Prostate gland (tissue), 2 donors: ENCODE measurements around the gene TNIP2. TPM values are rescaled to one million over a fixed set of nuclear protein-coding genes. Genes with fewer than 3 reads are reported as not detected.

Experiments
- DNase-seq: peaks from one replicate; pipeline ENCODE4 v3.0.0-alpha.2; 2019; ENCODE audit warnings: low spot score
- H3K27ac ChIP-seq, 2 donors: fragments of 200-600 bp; sonication (generic); 2 replicates each; pipeline ENCODE4 v1.5.1; 2017 to 2019
- H3K27me3 ChIP-seq: fragments of 200-600 bp; sonication (generic); replicated peaks from 2 replicates; pipeline ENCODE4 v1.5.1; 2019; ENCODE audit not compliant: insufficient read depth
- H3K36me3 ChIP-seq, 2 donors: fragments of 200-600 bp; sonication (generic); 1 replicate in 1 of 2; 2 replicates in 1 of 2; pipeline versions ENCODE4 v1.5.1 to v1.8.1; 2017 to 2019
- H3K4me1 ChIP-seq: fragments of 200-600 bp; sonication (generic); replicated peaks from 2 replicates; pipeline ENCODE4 v1.5.1; 2019
- H3K4me3 ChIP-seq, 2 donors: fragments of 200-600 bp; sonication (generic); 2 replicates each; pipeline ENCODE4 v1.5.1; 2017 to 2019
- H3K9me3 ChIP-seq: fragments of 200-600 bp; sonication (generic); 2 replicates; pipeline ENCODE4 v1.5.1; 2017
- POLR2A ChIP-seq: fragments of 450-650 bp; IDR thresholded peaks from one replicate; pipeline ENCODE4 v1.6.1; 2016; ENCODE audit warnings: antibody characterized with exemption, mild to moderate bottlenecking
- POLR2AphosphoS5 ChIP-seq: sonication (generic); formaldehyde crosslinking; IDR thresholded peaks from one replicate; pipeline ENCODE4 v1.6.1; 2017; ENCODE audit warnings: antibody characterized with exemption
- WGBS: methylation state at CpG from one replicate; pipeline ENCODE4 v1.1.5; 2018; 5-methylcytosine and 5-hydroxymethylcytosine counted together
- intact Hi-C: fragments of 100-400 bp; cut with DNase I; formaldehyde crosslinking; loops from one replicate; pipeline ENCODE4 v1.14.2; 2022
- total RNA-seq, 2 donors: library from RNA; depleted of rRNA; stranded (reverse); fragments of >200 nt; gene quantifications; one replicate each; pipeline ENCODE4 v1.1.0, GENCODE V29; 2016
- TF ChIP-seq, protein P1 (sequence below), 4 experiments: fragments of 200-600 bp in 2 of 4; fragments of 450-650 bp in 2 of 4; sonication (generic) in 2 of 4; IDR thresholded peaks; 1 replicate in 3 of 4; 2 replicates in 1 of 4; pipeline ENCODE4 v1.5.1; 2016 to 2019; ENCODE audit warnings: antibody characterized with exemption in 4 of 4, mild to moderate bottlenecking in 2 of 4, moderate library complexity in 2 of 4

Gene TNIP2
- total RNA-seq, 2 donors from 2014 or later = 54.8 to 94.0 TPM

DNA sequence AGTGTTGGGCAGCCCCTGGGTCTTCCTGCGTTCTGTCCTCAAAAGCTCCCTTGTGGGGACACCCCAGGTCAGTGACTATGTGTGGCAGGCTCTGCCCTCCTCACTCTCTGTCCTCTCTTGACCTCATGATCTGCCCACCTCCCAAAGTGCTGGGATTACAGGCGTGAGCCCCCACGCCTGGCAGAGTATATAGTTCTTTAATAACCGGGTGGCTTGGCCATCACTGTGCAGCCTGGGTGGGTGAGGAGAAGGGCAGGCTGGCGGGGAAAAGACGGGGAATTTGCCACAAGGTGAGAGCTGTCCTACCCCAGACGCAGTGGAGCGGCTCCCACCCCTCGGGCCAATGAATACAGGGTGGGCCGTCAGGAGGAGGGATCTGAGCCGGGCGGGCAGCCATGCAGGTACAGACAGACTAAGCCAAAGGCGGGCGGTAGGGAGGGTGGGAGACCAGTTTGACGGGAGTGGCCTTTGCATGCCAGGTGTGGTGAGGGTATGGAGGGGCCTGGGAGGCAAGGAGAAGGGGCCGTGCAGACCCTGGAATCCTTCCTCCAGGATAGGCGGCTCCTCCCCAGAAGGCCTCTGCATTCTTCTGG lies 39.3 kb upstream of the TNIP2 start:
- DNase-seq = no peak
- peak overlapping the region in 1 of 2 donors; percentile 63 for H3K27ac ChIP-seq
- WGBS = 53% methylated on average over 17 of the region's 17 CpGs

DNA sequence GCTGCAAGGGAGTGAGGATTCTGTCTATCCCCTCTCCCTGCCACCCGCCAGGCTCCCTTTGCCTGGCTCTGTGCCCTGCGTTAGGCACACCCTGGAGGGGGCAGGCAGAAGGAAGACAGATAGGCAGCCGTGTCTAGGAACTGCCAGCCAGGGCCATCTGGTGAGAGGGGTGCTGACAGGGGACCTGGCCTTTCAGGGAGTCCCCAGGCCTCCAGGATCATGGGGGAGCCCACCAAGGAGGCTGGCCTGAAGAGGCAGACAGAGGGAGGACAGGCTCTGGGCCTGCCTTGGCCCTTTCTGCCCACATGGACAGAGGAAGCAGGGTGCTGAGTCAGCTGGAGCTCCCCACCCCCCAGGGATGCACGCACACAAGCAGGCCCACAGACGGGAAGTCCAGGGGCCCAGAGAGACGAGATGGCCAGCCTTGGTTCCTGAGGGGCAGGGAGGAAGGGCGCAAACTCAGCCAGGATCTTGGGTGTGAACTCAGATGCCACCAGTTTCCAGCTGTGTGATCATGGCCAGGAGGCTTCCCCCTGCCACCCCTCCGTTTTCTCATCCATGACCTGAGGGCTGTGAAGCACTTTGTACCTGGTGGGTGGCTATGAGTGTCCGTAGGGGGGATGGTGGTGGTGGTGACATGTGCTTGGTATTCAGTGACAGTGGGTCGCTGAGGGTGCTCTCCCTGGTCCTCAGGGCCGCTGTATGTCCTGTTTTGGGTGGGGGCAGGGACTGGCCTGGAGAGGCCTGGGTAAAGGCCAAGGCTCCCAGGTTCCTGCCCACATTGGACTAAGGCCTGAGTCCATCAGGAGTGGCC lies 38.6 kb upstream of the TNIP2 start:
- no peaks in the 10 kb centered on the region for H3K36me3 ChIP-seq
- peak overlapping the region; percentile 43 to 63 for H3K27ac ChIP-seq
- TF ChIP-seq POLR2A (no peak), POLR2AphosphoS5 (no peak)
- TF ChIP-seq, protein P1, sequence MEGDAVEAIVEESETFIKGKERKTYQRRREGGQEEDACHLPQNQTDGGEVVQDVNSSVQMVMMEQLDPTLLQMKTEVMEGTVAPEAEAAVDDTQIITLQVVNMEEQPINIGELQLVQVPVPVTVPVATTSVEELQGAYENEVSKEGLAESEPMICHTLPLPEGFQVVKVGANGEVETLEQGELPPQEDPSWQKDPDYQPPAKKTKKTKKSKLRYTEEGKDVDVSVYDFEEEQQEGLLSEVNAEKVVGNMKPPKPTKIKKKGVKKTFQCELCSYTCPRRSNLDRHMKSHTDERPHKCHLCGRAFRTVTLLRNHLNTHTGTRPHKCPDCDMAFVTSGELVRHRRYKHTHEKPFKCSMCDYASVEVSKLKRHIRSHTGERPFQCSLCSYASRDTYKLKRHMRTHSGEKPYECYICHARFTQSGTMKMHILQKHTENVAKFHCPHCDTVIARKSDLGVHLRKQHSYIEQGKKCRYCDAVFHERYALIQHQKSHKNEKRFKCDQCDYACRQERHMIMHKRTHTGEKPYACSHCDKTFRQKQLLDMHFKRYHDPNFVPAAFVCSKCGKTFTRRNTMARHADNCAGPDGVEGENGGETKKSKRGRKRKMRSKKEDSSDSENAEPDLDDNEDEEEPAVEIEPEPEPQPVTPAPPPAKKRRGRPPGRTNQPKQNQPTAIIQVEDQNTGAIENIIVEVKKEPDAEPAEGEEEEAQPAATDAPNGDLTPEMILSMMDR (IDR thresholded peaks at IDR 0.05) = no peak
- H3K4me1 ChIP-seq = peaks cover 25% of the 10 kb centered on the region
- H3K27me3 ChIP-seq = no peaks in the 10 kb centered on the region
- DNase-seq = no peak
- H3K4me3 ChIP-seq = peak overlapping the region in 1 of 2 donors; percentile 7
- WGBS = 57% methylated on average over 8 of the region's 11 CpGs
- intact Hi-C loops = no loop called here
- H3K9me3 ChIP-seq = no peaks in the 10 kb centered on the region

More for the DNA sequence above, 39.3 kb upstream of the TNIP2 start:
- TF ChIP-seq POLR2A = no peak
- TF ChIP-seq, protein P1 (IDR thresholded peaks at IDR 0.05) = no peak
- H3K27me3 ChIP-seq = no peaks in the 10 kb centered on the region
- intact Hi-C loops = no loop called here
- no peaks in the 10 kb centered on the region for H3K9me3 ChIP-seq
- peaks cover 32% of the 10 kb centered on the region for H3K4me1 ChIP-seq
- H3K4me3 ChIP-seq = no peak overlapping the region
- no peaks in the 10 kb centered on the region for H3K36me3 ChIP-seq

DNA sequence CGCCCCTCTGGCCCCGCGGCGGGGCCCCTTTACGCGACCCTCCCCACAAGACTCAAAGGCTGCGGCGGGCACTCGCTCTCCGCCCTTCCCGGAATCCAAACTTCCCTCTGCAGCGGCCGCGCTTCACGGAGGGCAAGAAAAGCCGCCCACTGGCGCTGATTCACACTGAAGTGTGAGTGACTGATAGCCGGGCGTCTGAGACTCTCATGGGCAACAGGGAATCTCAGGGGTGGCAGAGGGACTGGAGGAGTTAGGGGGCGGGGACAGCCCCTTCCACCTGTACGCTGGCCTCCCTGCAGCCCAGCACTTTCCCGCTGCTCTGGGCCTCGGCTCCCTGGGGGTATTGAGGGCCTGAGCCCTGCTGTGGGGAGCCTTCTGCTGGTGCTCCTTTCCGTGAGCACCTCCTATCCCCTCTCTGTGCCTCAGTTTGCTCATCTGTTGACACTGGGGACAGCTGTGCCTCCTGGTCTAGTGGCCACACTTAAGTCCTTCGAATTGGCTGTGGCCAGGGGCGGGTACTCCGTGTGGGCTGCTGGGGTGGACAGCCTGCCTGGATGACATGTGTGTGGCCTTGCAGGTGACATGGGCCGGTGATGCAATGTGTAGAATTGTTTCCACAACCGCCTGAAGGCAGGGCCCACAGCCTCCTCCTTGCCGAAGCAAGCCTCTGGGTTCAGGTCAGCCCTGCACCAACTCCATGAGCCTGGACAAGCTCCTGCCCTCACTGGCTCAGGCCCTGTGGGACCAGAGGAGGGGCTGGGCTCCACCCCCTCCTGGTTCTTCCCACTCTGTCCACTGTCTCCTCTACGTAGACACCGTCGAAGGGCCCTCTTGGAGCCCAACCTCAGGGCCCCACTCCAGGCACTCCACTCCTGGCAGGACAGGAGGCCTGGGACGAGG lies 37.7 kb upstream of the TNIP2 start:
- Histone ChIP-seq H3K27ac (peak overlapping the region; percentile 43 to 63), H3K36me3 (no peaks in the 10 kb centered on the region), H3K4me1 (peaks cover 21% of the 10 kb centered on the region), H3K4me3 (peak overlapping the region; percentile 42 to 55), H3K9me3 (no peaks in the 10 kb centered on the region), H3K27me3 (no peaks in the 10 kb centered on the region)
- intact Hi-C loops = no loop called here
- WGBS = 30% methylated on average over 19 of the region's 34 CpGs
- DNase-seq = no peak
- TF ChIP-seq, protein P1 (IDR thresholded peaks at IDR 0.05) = no peak
- peak; percentile 17 for TF ChIP-seq POLR2A
- no peak for TF ChIP-seq POLR2AphosphoS5

DNA sequence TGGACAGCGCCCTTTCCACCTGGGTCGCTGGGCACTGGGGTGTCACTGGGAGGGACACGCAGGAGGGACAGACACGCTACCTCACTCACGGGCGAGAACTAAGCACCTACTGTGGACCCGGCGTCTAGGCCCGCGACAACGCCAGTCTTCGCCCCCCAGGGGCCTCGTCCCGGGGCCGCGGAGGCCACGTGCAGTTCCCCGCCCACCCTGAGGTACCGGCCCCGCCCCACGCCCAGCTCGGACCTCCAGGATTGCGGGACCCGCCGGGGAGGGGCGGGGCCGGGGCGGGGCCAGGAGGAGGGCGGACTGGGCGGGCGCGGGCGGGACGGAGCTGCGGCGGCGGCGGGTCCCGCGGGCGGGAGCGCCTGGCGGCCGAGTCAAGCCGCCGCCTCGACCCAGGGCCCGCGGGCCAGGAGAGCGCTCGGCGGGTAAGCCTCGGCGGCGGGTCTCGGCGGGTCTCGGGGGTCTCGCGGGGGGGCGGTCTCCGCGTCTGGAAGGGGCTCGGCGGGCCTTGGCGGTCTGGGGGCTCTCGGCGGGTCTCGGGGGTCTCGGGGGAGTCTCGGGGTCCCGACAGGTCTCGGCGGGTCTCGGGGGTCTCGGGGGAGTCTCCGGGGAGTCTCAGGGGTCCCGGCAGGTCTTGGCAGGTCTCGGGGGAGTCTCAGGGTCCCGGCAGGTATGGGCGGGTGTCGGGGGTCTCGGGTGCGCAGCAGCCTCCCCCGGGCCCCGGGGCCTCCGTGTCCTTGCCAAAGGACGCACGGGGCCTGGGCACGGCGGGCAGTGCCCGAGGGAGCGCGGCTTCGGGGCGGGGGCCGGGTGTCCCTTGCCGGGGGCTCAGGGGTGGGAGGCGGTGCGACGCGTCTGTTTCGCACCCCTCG lies 36.8 kb upstream of the TNIP2 start, which contains the start of gene SH3BP2:
Gene SH3BP2 (plus strand): TSS at position 375 of the 875 bp plus-strand sequence. CDS start 27,533 bp downstream, outside the sequence.
- H3K4me3 ChIP-seq = peak within 1 kb of the TSS; percentile 42 to 55
- H3K9me3 ChIP-seq = no peaks in the 10 kb centered on the region
- TF ChIP-seq POLR2AphosphoS5 (no peak), POLR2A (peak; percentile 46)
- TF ChIP-seq, protein P1 (IDR thresholded peaks at IDR 0.05) = peak in 1 of 4 experiments; percentile 11
- WGBS = 15% methylated on average over 39 of the region's 104 CpGs
- H3K4me1 ChIP-seq = peaks cover 21% of the 10 kb centered on the region
- no peak for DNase-seq
- no peaks in the 10 kb centered on the region for H3K36me3 ChIP-seq
- intact Hi-C loops = no loop called here
- no peaks in the 10 kb centered on the region for H3K27me3 ChIP-seq
- H3K27ac ChIP-seq = peak within 1 kb of the TSS; percentile 36 to 56
